Measurements from ENCODE around the gene KLHL26. TPM values are rescaled to one million over a fixed set of nuclear protein-coding genes. Genes with fewer than 3 reads are reported as not detected.

KLHL26 gene
- total and polyA plus RNA-seq, 2 experiments from 2014 or later, result 8.2 to 8.6 TPM

- Histone ChIP-seq H3K27ac (peak overlapping the region; percentile 68), H3K4me1 (ENCODE audit: low read depth) (peaks cover 7% of the 10 kb centered on the region), H3K36me3 (no peaks in the 10 kb centered on the region), H3K9me3 (ENCODE audit: low read depth) (no peaks in the 10 kb centered on the region), H3K27me3 (no peaks in the 10 kb centered on the region), H3K4me3 (no peak overlapping the region)
- DNase-seq (ENCODE audit: low read depth in 1 of 2, low spot score in 1 of 2), result no peak
- TF ChIP-seq, protein P1, sequence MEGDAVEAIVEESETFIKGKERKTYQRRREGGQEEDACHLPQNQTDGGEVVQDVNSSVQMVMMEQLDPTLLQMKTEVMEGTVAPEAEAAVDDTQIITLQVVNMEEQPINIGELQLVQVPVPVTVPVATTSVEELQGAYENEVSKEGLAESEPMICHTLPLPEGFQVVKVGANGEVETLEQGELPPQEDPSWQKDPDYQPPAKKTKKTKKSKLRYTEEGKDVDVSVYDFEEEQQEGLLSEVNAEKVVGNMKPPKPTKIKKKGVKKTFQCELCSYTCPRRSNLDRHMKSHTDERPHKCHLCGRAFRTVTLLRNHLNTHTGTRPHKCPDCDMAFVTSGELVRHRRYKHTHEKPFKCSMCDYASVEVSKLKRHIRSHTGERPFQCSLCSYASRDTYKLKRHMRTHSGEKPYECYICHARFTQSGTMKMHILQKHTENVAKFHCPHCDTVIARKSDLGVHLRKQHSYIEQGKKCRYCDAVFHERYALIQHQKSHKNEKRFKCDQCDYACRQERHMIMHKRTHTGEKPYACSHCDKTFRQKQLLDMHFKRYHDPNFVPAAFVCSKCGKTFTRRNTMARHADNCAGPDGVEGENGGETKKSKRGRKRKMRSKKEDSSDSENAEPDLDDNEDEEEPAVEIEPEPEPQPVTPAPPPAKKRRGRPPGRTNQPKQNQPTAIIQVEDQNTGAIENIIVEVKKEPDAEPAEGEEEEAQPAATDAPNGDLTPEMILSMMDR (IDR thresholded peaks at IDR 0.05; ENCODE audit: low read depth, low read length), result no peak
These were observed 82.1 kb downstream of the KLHL26 start for GRCh38 chr19:18718846-18719458.

DNA sequence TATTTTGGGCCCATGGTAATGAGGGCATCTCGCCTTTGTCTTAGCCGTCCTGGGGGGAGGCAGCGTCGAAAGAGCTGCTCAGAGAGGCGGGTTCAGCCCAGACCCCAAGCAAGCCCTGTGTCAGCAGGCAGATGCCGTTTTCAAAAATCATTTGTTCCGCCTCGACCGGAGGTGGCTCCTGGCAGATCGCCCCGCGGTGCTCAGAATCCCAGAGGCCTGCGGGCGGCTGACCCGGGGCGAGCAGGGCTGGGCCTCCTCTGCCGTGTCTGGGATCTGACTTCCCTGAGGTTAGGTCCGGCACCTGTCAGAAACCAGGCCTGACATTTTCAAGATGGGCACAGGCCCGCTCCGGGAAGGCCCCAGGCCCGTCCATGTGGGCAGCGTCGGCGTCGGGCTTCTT lies 82.7 kb downstream of the KLHL26 start:
- no peaks in the 10 kb centered on the region for H3K36me3 ChIP-seq
- H3K27me3 ChIP-seq, result no peaks in the 10 kb centered on the region
- peaks cover 7% of the 10 kb centered on the region for H3K4me1 ChIP-seq (ENCODE audit: low read depth)
- peak in 1 of 2 donors; percentile 43 for DNase-seq (ENCODE audit: low read depth in 1 of 2, low spot score in 1 of 2)
- TF ChIP-seq, protein P1 (IDR thresholded peaks at IDR 0.05; ENCODE audit: low read depth, low read length), result no peak
- peak overlapping the region; percentile 68 for H3K27ac ChIP-seq
- no peaks in the 10 kb centered on the region for H3K9me3 ChIP-seq (ENCODE audit: low read depth)
- no peak overlapping the region for H3K4me3 ChIP-seq

Other genes starting within 250 kb of the KLHL26 start
- 0.04 TPM in 1 of 2 replicates, not detected in the other for gene LRRC25, start 239.4 kb upstream of the KLHL26 start, total RNA-seq
- not detected in 2 replicates for gene LRRC25, start 239.4 kb upstream of the KLHL26 start, polyA plus RNA-seq
- gene SSBP4, start 217.6 kb upstream of the KLHL26 start, total RNA-seq, result 154 and 180 TPM in 2 replicates
- gene SSBP4, start 217.6 kb upstream of the KLHL26 start, polyA plus RNA-seq, result 151 and 175 TPM in 2 replicates
- 218 and 298 TPM in 2 replicates for gene ISYNA1, start 198.9 kb upstream of the KLHL26 start, total RNA-seq
- gene ISYNA1, start 198.9 kb upstream of the KLHL26 start, polyA plus RNA-seq, result 370 and 442 TPM in 2 replicates
- gene ELL, start 115.0 kb upstream of the KLHL26 start, total RNA-seq, result 19.4 and 20.7 TPM in 2 replicates
- gene ELL, start 115.0 kb upstream of the KLHL26 start, polyA plus RNA-seq, result 14.8 and 18.2 TPM in 2 replicates
- 514 and 568 TPM in 2 replicates for gene FKBP8, start 93.5 kb upstream of the KLHL26 start, total RNA-seq
- 398 and 473 TPM in 2 replicates for gene FKBP8, start 93.5 kb upstream of the KLHL26 start, polyA plus RNA-seq
- 137 and 160 TPM in 2 replicates for gene KXD1, start 79.2 kb upstream of the KLHL26 start, total RNA-seq
- 111 and 127 TPM in 2 replicates for gene KXD1, start 79.2 kb upstream of the KLHL26 start, polyA plus RNA-seq
- gene UBA52, start 65.2 kb upstream of the KLHL26 start, total RNA-seq, result 387 and 390 TPM in 2 replicates
- gene UBA52, start 65.2 kb upstream of the KLHL26 start, polyA plus RNA-seq, result 415 and 457 TPM in 2 replicates
- gene REX1BD, start 48.2 kb upstream of the KLHL26 start, total RNA-seq, result 130 and 133 TPM in 2 replicates
- gene REX1BD, start 48.2 kb upstream of the KLHL26 start, polyA plus RNA-seq, result 141 and 179 TPM in 2 replicates
- gene CRLF1, start 30.2 kb upstream of the KLHL26 start, total RNA-seq, result 0.14 and 0.69 TPM in 2 replicates
- gene CRLF1, start 30.2 kb upstream of the KLHL26 start, polyA plus RNA-seq, result 0.89 and 1.2 TPM in 2 replicates
- 0.74 and 1.6 TPM in 2 replicates for gene TMEM59L, start 24.2 kb upstream of the KLHL26 start, total RNA-seq
- gene TMEM59L, start 24.2 kb upstream of the KLHL26 start, polyA plus RNA-seq, result 2.0 and 2.4 TPM in 2 replicates
- gene CRTC1, start 46.7 kb downstream of the KLHL26 start, total RNA-seq, result 12.8 and 13.8 TPM in 2 replicates
- gene CRTC1, start 46.7 kb downstream of the KLHL26 start, polyA plus RNA-seq, result 4.0 and 5.8 TPM in 2 replicates
- 0.07 and 0.09 TPM in 2 replicates for gene COMP, start 154.3 kb downstream of the KLHL26 start, total RNA-seq
- gene COMP, start 154.3 kb downstream of the KLHL26 start, polyA plus RNA-seq, result 0.46 TPM in 1 of 2 replicates, not detected in the other
- 77.5 and 121 TPM in 2 replicates for gene UPF1, start 194.9 kb downstream of the KLHL26 start, total RNA-seq
- gene UPF1, start 194.9 kb downstream of the KLHL26 start, polyA plus RNA-seq, result 36.4 and 37.7 TPM in 2 replicates

Measured in cardiac muscle cell (in vitro differentiated cells and primary cell).